DMS 273 (cell line): ENCODE data around the gene RRBP1.

Experiments used
- DNase-seq: peaks from one replicate; lab custom pipeline; 2025; ENCODE audit not compliant: unreplicated experiment; lab: John Stamatoyannopoulos, UW

Gene RRBP1, protein sequence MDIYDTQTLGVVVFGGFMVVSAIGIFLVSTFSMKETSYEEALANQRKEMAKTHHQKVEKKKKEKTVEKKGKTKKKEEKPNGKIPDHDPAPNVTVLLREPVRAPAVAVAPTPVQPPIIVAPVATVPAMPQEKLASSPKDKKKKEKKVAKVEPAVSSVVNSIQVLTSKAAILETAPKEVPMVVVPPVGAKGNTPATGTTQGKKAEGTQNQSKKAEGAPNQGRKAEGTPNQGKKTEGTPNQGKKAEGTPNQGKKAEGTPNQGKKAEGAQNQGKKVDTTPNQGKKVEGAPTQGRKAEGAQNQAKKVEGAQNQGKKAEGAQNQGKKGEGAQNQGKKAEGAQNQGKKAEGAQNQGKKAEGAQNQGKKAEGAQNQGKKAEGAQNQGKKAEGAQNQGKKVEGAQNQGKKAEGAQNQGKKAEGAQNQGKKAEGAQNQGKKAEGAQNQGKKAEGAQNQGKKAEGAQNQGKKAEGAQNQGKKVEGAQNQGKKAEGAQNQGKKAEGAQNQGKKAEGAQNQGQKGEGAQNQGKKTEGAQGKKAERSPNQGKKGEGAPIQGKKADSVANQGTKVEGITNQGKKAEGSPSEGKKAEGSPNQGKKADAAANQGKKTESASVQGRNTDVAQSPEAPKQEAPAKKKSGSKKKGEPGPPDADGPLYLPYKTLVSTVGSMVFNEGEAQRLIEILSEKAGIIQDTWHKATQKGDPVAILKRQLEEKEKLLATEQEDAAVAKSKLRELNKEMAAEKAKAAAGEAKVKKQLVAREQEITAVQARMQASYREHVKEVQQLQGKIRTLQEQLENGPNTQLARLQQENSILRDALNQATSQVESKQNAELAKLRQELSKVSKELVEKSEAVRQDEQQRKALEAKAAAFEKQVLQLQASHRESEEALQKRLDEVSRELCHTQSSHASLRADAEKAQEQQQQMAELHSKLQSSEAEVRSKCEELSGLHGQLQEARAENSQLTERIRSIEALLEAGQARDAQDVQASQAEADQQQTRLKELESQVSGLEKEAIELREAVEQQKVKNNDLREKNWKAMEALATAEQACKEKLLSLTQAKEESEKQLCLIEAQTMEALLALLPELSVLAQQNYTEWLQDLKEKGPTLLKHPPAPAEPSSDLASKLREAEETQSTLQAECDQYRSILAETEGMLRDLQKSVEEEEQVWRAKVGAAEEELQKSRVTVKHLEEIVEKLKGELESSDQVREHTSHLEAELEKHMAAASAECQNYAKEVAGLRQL (N-terminal part only)

DNA sequence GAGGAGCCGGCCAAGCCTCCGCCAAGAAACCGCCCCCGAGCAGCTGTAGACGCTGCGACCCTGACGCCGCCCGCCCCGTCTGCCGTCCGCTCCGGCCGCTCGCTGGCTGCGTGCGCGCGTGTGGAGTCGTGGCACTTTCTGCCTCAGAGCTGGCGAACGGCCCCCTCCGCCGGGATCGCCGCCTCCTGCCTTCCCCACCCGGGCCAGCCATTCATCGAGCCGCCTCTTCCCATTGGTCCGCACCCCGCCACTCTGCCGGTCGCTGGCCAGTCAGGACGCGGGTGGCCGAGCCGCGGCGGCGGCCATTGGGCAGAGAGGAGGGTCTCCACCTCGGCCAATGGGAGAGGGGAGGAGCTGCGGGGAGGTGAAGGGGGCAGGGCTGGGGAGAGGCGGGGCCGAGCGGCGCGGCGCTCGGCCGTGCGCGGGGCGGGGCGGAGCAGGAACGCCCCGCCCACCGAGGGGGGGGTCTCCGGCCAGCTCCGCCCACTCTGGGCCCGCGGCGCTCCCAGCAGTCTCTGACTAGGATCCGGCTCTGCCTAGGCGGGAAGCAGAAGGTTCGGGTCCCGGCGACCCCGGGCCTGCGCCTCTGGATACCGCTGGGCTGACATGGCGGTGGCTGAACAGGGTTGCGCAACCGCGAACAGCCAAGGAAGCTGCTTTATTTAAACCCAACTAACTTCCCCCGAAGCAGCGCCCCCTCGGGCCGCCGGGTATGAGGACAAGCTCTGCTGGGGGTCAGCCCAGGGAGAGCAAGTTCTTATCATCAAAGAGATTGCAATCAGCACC, at the start of gene RRBP1:
TSS of gene RRBP1 (minus strand) at position 140 of the 786 bp plus-strand sequence. CDS start 21,735 bp downstream, outside the sequence.
- peak; percentile 99 for DNase-seq

- DNase-seq, result no peak
These were observed 49.2 kb upstream of the RRBP1 start for GRCh38 chr20:17731233-17731632.

DNA sequence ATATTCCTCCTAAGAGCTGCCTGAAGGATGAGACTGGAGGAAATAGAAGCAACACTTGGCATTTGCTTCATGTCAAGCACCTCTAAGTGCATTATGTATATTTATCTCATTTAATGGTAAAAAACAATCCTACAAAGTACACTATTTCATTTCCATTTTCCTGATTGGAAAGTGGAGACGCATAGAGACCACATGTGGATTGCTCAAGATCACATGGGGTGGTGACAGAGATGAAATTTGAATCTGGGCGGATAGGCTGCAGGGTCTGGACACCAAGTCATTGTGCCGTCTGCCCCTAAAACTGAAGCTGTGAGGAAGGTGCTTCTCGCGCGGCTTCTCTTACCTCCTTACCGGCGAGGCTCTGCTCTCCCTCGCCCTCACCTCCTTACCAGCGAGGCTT, 48.0 kb upstream of the RRBP1 start:
- no peak for DNase-seq

GRCh38 chr20:17728074-17728473, 46.0 kb upstream of the RRBP1 start:
- DNase-seq, result no peak

DNA sequence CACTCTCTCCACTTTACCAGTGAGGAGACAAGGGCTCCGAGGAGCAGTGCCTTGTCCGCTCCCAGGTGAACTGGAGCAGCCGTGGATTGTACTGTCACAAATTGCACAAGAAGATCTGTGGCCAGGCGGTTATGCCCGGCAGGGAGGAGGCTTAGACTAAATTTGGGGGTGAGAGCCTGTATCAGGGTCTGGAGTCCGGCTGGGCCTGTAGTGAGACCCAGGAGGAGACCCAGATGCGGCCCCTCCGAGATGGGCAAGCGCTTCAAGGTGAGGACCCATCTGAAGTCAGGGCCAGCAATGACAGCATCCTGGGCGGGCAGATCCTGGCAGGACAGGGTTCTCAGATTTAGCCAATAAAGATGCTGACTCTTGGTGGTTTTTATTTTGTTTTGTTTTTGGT, 45.3 kb upstream of the RRBP1 start:
- no peak for DNase-seq

GRCh38 chr20:17726902-17727301, 44.9 kb upstream of the RRBP1 start:
- DNase-seq, result no peak

GRCh38 chr20:17725094-17725835, 43.2 kb upstream of the RRBP1 start:
- DNase-seq, result peak; percentile 91

GRCh38 chr20:17723301-17723691, 41.3 kb upstream of the RRBP1 start:
- DNase-seq, result no peak

- DNase-seq, result no peak
These were observed 40.7 kb upstream of the RRBP1 start for GRCh38 chr20:17722493-17723300.

DNA sequence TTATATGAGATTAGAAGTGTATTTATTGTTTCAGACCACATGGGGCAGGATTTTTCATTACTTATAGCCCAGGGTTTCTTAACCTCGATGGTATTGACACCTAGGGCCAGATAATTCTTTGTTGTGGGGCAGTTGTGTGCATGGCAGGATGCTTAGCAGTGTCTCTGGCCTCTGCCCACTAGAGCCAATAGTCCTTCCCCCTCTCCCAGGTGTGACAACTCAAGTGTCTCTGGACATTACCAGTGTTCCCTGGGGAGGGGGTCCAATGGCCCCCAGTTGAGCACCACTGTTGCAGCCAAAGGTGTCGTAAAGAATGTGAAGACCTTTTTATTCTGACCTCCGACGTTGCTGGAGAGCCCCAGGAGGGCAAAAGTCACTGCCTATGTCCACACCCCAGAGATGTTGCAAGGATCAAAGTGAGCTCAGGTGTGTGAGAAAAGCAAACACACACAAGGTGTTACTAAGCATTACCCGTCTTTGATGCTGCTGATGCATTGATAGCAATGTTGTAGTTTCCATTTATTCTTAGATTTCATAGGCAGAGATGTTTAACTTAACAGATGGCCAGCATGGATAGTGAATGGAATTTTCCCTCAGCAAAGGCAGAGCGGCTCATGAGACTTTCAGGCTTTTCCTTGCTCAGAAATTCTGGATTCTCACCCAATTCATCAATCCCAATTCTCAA, 39.9 kb upstream of the RRBP1 start:
- peak; percentile 24 for DNase-seq

DNA sequence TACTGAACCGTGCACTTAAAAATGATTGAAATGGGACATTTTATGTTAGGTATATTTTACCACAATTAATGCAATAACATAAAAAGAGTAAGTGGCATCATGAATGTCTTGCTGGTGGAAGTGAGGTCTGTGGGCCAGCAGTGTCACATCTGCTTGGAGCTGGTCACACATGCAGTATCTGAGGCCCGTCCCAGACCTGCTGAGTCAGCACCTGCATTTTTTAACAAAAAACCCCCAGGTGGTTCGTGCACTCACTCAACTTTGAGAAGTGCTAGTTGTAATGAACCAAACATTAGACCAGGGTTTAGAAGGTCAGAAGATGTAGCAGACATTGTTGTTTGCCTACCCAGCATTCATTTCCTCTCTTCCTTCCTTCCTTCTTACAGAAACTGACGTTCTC, 38.7 kb upstream of the RRBP1 start:
- DNase-seq, result no peak

GRCh38 chr20:17716331-17716730, 34.3 kb upstream of the RRBP1 start:
- no peak for DNase-seq

DNA sequence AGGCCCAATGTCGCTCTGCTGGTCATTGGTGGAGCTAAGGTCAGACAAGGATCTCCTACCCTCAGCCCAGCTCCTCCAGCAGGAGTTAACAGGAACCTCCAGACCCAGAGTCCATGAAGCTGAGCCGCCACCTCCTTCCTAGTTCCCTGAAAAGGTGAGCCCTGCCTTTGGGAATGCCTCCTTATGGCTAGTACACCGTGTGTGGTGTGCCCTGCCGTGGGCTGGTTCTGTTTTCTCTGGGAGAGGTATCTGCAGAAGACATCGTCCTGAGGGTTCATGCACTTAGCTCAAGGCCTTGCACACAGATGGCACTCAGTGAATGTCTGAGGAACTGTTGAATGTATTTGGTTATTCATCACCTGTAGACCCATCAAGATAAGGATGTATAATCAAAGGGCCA, 33.0 kb upstream of the RRBP1 start:
- DNase-seq, result no peak

GRCh38 chr20:17714597-17714996, 32.6 kb upstream of the RRBP1 start:
- DNase-seq, result no peak

DNA sequence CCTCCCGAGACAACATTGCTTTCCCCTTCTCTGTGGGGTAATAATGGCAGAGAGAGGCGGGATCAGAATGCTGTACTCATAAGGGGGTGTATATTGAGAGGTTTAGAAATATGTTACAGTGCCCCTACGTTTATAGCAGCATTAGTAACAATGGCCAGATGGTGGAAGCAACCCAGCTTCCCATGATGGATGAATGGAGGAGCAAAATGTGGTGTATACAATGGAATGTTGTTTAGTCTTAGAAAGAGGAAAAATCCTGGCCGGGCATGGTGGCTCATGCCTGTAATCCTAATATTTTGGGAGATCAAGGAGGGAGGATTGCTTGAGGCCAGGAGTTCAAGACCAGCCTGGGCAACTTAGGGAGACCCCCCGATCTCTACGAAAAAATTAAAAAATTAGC, 30.7 kb upstream of the RRBP1 start:
- DNase-seq, result no peak

GRCh38 chr20:17712201-17712600, 30.2 kb upstream of the RRBP1 start:
- no peak for DNase-seq

GRCh38 chr20:17711267-17711627, 29.2 kb upstream of the RRBP1 start:
- no peak for DNase-seq
